SK-N-DZ (cell line): ENCODE measurements around the gene NCOA1.
"Not testable (repeated sequence)": the region's sequence is repeated elsewhere in the genome, so short reads cannot be mapped to it uniquely, and the experiment has no call there.

ENCODE experiments used
- DNase-seq: peaks from one replicate; pipeline ENCODE4 v3.0.0-alpha.2; 2015; ENCODE audit warnings: low spot score

The NCOA1 gene

GRCh38 chr2:24505534-24506275 lies 14.7 kb downstream of the NCOA1 start:
- no peak for DNase-seq

- DNase-seq = no peak
Observed at GRCh38 chr2:24507549-24507948, 16.5 kb downstream of the NCOA1 start.

GRCh38 chr2:24508878-24509277 lies 17.8 kb downstream of the NCOA1 start:
- DNase-seq = no peak

GRCh38 chr2:24509425-24509824 lies 18.4 kb downstream of the NCOA1 start:
- no peak for DNase-seq

GRCh38 chr2:24509840-24510239 lies 18.8 kb downstream of the NCOA1 start:
- DNase-seq = no peak

- no peak for DNase-seq
Observed at GRCh38 chr2:24510771-24511170, 19.7 kb downstream of the NCOA1 start.

- DNase-seq = no peak
Observed at GRCh38 chr2:24511198-24511597, 20.1 kb downstream of the NCOA1 start.

- DNase-seq = no peak
Observed at GRCh38 chr2:24511894-24512293, 20.8 kb downstream of the NCOA1 start.

- no peak for DNase-seq
Observed at GRCh38 chr2:24512404-24512803, 21.4 kb downstream of the NCOA1 start.

- DNase-seq = no peak
Observed at GRCh38 chr2:24512831-24513230, 21.8 kb downstream of the NCOA1 start.

GRCh38 chr2:24513281-24514071 lies 22.4 kb downstream of the NCOA1 start:
- DNase-seq = no peak

GRCh38 chr2:24514820-24515219 lies 23.8 kb downstream of the NCOA1 start:
- DNase-seq = no peak

GRCh38 chr2:24515335-24515734 lies 24.3 kb downstream of the NCOA1 start:
- no peak for DNase-seq

GRCh38 chr2:24515831-24516230 lies 24.8 kb downstream of the NCOA1 start:
- no peak for DNase-seq

- DNase-seq = no peak
Observed at GRCh38 chr2:24517247-24517646, 26.2 kb downstream of the NCOA1 start.

GRCh38 chr2:24520175-24520574 lies 29.1 kb downstream of the NCOA1 start:
- DNase-seq = no peak

GRCh38 chr2:24521162-24521857 lies 30.3 kb downstream of the NCOA1 start:
- DNase-seq = no peak

- no peak for DNase-seq
Observed at GRCh38 chr2:24521975-24522639, 31.1 kb downstream of the NCOA1 start.

- no peak for DNase-seq
Observed at GRCh38 chr2:24527536-24527935, 36.5 kb downstream of the NCOA1 start.

GRCh38 chr2:24530796-24531195 lies 39.7 kb downstream of the NCOA1 start:
- DNase-seq = no peak

- DNase-seq = not testable (repeated sequence)
Observed at GRCh38 chr2:24531610-24532009, 40.6 kb downstream of the NCOA1 start.

GRCh38 chr2:24532057-24532456 lies 41.0 kb downstream of the NCOA1 start:
- DNase-seq = not testable (repeated sequence)
